ENCODE measurements around the gene PLCD3.

DNA sequence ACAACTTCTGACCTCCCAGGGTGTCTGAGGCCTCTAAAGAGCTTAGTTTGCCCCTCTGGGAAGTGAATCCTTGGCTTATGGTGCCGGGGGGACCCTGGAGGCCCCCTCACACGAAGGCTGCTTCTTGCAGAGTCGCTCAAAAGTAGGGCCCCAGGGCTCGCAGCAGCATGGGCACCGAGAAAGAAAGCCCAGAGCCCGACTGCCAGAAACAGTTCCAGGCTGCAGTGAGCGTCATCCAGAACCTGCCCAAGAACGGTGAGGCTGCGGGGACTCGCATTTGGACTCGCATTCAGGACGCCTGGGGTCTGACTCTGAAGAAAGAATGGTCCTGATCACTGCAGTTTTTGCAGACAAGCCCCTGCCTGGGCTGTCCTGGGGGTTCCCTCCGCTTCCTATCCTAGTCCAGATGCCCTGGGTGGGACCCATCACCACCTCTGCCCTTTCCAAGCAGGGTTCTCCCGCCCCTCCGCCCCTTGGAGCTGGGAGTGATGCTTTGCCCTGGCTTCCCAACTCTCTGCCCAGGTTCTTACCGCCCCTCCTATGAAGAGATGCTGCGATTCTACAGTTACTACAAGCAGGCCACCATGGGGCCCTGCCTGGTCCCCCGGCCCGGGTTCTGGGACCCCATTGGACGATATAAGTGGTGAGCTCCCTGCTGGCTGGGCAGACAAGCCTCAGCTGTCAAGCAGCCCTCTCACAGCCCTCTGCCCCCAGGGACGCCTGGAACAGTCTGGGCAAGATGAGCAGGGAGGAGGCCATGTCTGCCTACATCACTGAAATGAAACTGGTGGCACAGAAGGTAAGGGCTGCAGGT is 3.9 kb upstream of the PLCD3 start:
- TF ChIP-seq, protein P1, sequence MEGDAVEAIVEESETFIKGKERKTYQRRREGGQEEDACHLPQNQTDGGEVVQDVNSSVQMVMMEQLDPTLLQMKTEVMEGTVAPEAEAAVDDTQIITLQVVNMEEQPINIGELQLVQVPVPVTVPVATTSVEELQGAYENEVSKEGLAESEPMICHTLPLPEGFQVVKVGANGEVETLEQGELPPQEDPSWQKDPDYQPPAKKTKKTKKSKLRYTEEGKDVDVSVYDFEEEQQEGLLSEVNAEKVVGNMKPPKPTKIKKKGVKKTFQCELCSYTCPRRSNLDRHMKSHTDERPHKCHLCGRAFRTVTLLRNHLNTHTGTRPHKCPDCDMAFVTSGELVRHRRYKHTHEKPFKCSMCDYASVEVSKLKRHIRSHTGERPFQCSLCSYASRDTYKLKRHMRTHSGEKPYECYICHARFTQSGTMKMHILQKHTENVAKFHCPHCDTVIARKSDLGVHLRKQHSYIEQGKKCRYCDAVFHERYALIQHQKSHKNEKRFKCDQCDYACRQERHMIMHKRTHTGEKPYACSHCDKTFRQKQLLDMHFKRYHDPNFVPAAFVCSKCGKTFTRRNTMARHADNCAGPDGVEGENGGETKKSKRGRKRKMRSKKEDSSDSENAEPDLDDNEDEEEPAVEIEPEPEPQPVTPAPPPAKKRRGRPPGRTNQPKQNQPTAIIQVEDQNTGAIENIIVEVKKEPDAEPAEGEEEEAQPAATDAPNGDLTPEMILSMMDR (IDR thresholded peaks at IDR 0.05; ENCODE audit: low read depth, low read length) = no peak
- no peak for TF ChIP-seq EZH2phosphoT487 (IDR thresholded peaks at IDR 0.05; ENCODE audit: low read depth)

Measured in OCI-LY3 (cell line).